HL-60/S4 treated with phorbol 12-myristate 13-acetate at 8.2 ng/mL for 4 days and 3 days (cell line): ENCODE data around the gene USF1.
"Not testable (repeated sequence)": the region's sequence is repeated elsewhere in the genome, so short reads cannot be mapped to it uniquely, and the experiment has no call there.

Source experiments
- in situ Hi-C: fragments of 300-500 bp; cut with MboI; formaldehyde crosslinking; loops from 2 replicates; pipeline ENCODE4 v1.15.0; 2022; ENCODE audit warnings: low sequenced_read_pairs

USF1 gene

GRCh38 chr1:161079436-161080110 is 33.8 kb upstream of the USF1 start:
- in situ Hi-C loops: no loop called here

- in situ Hi-C loops: no loop called here
Measured at GRCh38 chr1:161077426-161077825, 31.6 kb upstream of the USF1 start.

GRCh38 chr1:161076410-161076809 is 30.6 kb upstream of the USF1 start:
- in situ Hi-C loops: no loop called here

- in situ Hi-C loops: no loop called here
Measured at GRCh38 chr1:161074676-161075368, 29.0 kb upstream of the USF1 start.

GRCh38 chr1:161073474-161074121 is 27.8 kb upstream of the USF1 start:
- in situ Hi-C loops: no loop called here

- in situ Hi-C loops: no loop called here
Measured at GRCh38 chr1:161072751-161073449, 27.1 kb upstream of the USF1 start.

- in situ Hi-C loops: no loop called here
Measured at GRCh38 chr1:161071886-161072371, 26.2 kb upstream of the USF1 start.

- in situ Hi-C loops: no loop called here
Measured at GRCh38 chr1:161070761-161071160, 25.0 kb upstream of the USF1 start.

GRCh38 chr1:161069731-161070270 is 24.0 kb upstream of the USF1 start, which contains the start of gene ARHGAP30:
Gene ARHGAP30, minus strand, starts transcription at chr1:161069891. Its CDS starts 267 bp downstream, at chr1:161069624.
- in situ Hi-C loops: no loop called here

- in situ Hi-C loops: no loop called here
Measured at GRCh38 chr1:161069241-161069640, 23.5 kb upstream of the USF1 start.

- in situ Hi-C loops: no loop called here
Measured at GRCh38 chr1:161068306-161069234, 22.8 kb upstream of the USF1 start.

- in situ Hi-C loops: no loop called here
Measured at GRCh38 chr1:161066694-161067093, 20.9 kb upstream of the USF1 start.

GRCh38 chr1:161065681-161066080 is 19.9 kb upstream of the USF1 start:
- in situ Hi-C loops: not testable (repeated sequence)

GRCh38 chr1:161063936-161064335 is 18.2 kb upstream of the USF1 start:
- in situ Hi-C loops: not testable (repeated sequence)

GRCh38 chr1:161061419-161061818 is 15.6 kb upstream of the USF1 start:
- in situ Hi-C loops: no loop called here

- in situ Hi-C loops: no loop called here
Measured at GRCh38 chr1:161059293-161059692, 13.5 kb upstream of the USF1 start.

GRCh38 chr1:161054805-161055204 is 9.0 kb upstream of the USF1 start:
- in situ Hi-C loops: no loop called here

- in situ Hi-C loops: no loop called here
Measured at GRCh38 chr1:161054232-161054631, 8.5 kb upstream of the USF1 start.

GRCh38 chr1:161052899-161053298 is 7.1 kb upstream of the USF1 start:
- in situ Hi-C loops: no loop called here

- in situ Hi-C loops: no loop called here
Measured at GRCh38 chr1:161051219-161051618, 5.4 kb upstream of the USF1 start.
